HepG2 (cell line): ENCODE results near the gene GNPNAT1. TPM values are rescaled to one million over a fixed set of nuclear protein-coding genes. Genes with fewer than 3 reads are reported as not detected.

Source experiments
- EHMT2 ChIP-seq: fragments of 200-600 bp; sonication (generic); IDR thresholded peaks from 2 replicates; pipeline ENCODE4 v1.7.0; 2017; ENCODE audit warnings: antibody characterized with exemption, low read depth, low read length, borderline replicate concordance
- GATA4 ChIP-seq: sonication (generic); IDR thresholded peaks from 2 replicates; pipeline ENCODE4 v1.6.1; 2016; ENCODE audit warnings: antibody characterized with exemption, low read depth, borderline replicate concordance
- KLF15 ChIP-seq: sonication (generic); formaldehyde crosslinking; IDR thresholded peaks from 2 replicates; pipeline ENCODE4 v1.8.1; 2023; ENCODE audit warnings: borderline replicate concordance, mild to moderate bottlenecking, inconsistent platforms, missing genetic modification reagents, mixed read lengths
- MAF1 ChIP-seq: sonication (generic); formaldehyde crosslinking; IDR thresholded peaks from 2 replicates; pipeline ENCODE4 v1.5.0; 2020; ENCODE audit warnings: missing genetic modification reagents, borderline replicate concordance
- POLR2A ChIP-seq, 2 experiments: IDR thresholded peaks; 2 replicates each; pipeline ENCODE4 v1.6.1; 2011; ENCODE audit warnings: low read depth in 2 of 2, low read length in 2 of 2, mild to moderate bottlenecking in 1 of 2, moderate library complexity in 1 of 2; ENCODE audit not compliant: insufficient read depth in 1 of 2
- ZNF879 ChIP-seq: sonication (generic); formaldehyde crosslinking; IDR thresholded peaks from 2 replicates; pipeline ENCODE4 v1.8.1; 2023; ENCODE audit warnings: missing genetic modification reagents
- polyA plus RNA-seq, 8 experiments: library from polyadenylated mRNA; depleted of rRNA in 3 of 8; stranded (reverse) in 7 of 8; unstranded in 1 of 8; fragments of >200 nt; fragmentation: Illumina TruSeq in 4 of 8; extraction: Trizol in 4 of 8; gene quantifications; 2 replicates each; pipeline versions ENCODE4 v1.2.1 to v1.2.3, GENCODE V29; 2011 to 2016; ENCODE audit warnings: low read depth in 4 of 8, missing spikeins in 1 of 8, mixed read lengths in 1 of 8; ENCODE audit not compliant: insufficient read depth in 1 of 8
- total RNA-seq, 5 experiments: library from RNA; depleted of rRNA; stranded (reverse); fragments of >200 nt; fragmentation: Illumina TruSeq; extraction: Trizol; gene quantifications; 2 replicates each; pipeline ENCODE4 v1.2.3, GENCODE V29; 2016; ENCODE audit warnings: low read depth in 1 of 5
- TF ChIP-seq, protein P1 (sequence below): sonication (generic); formaldehyde crosslinking; IDR thresholded peaks from 2 replicates; pipeline ENCODE4 v1.5.1; 2020; ENCODE audit warnings: mild to moderate bottlenecking, missing genetic modification reagents, borderline replicate concordance
- TF ChIP-seq, protein P2 (sequence below): sonication (generic); formaldehyde crosslinking; IDR thresholded peaks from 2 replicates; pipeline ENCODE4 v1.4.0; 2020; ENCODE audit warnings: mild to moderate bottlenecking, missing genetic modification reagents
- TF ChIP-seq, protein P3 (sequence below): sonication (generic); formaldehyde crosslinking; IDR thresholded peaks from 2 replicates; pipeline ENCODE4 v1.5.0; 2020; ENCODE audit warnings: mild to moderate bottlenecking, missing genetic modification reagents, borderline replicate concordance
- TF ChIP-seq, protein P4 (sequence below): sonication (generic); formaldehyde crosslinking; IDR thresholded peaks from 2 replicates; pipeline ENCODE4 v1.4.0; 2020; ENCODE audit warnings: missing genetic modification reagents

The GNPNAT1 gene
- total and polyA plus RNA-seq, 2 of the 13 experiments (the other 11 are each of a cell fraction or from before 2014, with no cell fraction given), result 38.3 to 54.9 TPM

DNA sequence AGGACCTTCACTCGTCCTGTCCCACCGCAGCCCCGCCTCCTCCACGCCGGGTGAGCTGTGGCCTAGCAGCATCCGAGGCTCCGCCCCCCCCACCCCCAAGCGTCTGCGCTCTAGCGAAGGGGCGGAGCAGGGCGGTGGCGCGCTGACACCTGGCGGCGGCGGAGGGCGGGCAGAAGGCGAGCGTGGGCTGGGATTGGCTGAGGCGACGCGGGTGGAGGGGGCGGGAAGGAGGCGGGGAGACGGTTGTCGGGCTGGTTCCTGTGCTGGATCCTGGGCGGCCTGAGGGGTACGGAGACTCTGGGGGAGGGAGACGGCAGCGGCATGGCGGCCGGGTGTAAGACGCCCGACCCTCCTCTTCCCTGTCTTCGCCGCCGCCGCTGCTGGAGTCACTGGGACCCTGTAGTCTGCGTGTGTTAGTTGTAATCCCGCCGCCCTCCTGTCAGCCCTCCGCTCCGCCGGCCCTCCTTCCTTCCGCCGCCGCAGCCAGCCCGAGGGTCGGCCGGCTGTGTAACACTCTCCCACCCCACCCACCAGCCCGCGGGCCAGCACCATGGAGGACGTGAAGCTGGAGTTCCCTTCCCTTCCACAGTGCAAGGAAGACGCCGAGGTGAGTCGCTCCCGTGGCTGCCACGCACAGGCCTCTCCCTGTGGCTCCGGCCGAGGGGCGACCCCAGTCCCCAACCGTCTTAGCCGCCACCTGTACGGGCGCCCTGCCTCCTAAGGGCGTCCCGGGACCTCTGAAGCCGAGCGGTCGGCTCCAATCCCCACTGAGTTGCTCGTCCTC lies 61.3 kb downstream of the GNPNAT1 start, which contains the start of gene STYX (continued):
- TF ChIP-seq, protein P1, sequence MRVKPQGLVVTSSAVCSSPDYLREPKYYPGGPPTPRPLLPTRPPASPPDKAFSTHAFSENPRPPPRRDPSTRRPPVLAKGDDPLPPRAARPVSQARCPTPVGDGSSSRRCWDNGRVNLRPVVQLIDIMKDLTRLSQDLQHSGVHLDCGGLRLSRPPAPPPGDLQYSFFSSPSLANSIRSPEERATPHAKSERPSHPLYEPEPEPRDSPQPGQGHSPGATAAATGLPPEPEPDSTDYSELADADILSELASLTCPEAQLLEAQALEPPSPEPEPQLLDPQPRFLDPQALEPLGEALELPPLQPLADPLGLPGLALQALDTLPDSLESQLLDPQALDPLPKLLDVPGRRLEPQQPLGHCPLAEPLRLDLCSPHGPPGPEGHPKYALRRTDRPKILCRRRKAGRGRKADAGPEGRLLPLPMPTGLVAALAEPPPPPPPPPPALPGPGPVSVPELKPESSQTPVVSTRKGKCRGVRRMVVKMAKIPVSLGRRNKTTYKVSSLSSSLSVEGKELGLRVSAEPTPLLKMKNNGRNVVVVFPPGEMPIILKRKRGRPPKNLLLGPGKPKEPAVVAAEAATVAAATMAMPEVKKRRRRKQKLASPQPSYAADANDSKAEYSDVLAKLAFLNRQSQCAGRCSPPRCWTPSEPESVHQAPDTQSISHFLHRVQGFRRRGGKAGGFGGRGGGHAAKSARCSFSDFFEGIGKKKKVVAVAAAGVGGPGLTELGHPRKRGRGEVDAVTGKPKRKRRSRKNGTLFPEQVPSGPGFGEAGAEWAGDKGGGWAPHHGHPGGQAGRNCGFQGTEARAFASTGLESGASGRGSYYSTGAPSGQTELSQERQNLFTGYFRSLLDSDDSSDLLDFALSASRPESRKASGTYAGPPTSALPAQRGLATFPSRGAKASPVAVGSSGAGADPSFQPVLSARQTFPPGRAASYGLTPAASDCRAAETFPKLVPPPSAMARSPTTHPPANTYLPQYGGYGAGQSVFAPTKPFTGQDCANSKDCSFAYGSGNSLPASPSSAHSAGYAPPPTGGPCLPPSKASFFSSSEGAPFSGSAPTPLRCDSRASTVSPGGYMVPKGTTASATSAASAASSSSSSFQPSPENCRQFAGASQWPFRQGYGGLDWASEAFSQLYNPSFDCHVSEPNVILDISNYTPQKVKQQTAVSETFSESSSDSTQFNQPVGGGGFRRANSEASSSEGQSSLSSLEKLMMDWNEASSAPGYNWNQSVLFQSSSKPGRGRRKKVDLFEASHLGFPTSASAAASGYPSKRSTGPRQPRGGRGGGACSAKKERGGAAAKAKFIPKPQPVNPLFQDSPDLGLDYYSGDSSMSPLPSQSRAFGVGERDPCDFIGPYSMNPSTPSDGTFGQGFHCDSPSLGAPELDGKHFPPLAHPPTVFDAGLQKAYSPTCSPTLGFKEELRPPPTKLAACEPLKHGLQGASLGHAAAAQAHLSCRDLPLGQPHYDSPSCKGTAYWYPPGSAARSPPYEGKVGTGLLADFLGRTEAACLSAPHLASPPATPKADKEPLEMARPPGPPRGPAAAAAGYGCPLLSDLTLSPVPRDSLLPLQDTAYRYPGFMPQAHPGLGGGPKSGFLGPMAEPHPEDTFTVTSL (CRISPR knock-in tag), result no peak
- 0 out of 2 replicates have a peak, but pooled peaks have one; percentile 31 for TF ChIP-seq MAF1 (CRISPR knock-in tag)
- TF ChIP-seq POLR2A (IDR thresholded peaks at IDR 0.05; ENCODE audit: insufficient read depth in 1 of 2, low read depth in 2 of 2, low read length in 2 of 2), result peak; percentile 89 to 98
- TF ChIP-seq, protein P2, sequence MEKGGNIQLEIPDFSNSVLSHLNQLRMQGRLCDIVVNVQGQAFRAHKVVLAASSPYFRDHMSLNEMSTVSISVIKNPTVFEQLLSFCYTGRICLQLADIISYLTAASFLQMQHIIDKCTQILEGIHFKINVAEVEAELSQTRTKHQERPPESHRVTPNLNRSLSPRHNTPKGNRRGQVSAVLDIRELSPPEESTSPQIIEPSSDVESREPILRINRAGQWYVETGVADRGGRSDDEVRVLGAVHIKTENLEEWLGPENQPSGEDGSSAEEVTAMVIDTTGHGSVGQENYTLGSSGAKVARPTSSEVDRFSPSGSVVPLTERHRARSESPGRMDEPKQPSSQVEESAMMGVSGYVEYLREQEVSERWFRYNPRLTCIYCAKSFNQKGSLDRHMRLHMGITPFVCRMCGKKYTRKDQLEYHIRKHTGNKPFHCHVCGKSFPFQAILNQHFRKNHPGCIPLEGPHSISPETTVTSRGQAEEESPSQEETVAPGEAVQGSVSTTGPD (CRISPR knock-in tag), result no peak
- TF ChIP-seq, protein P3, sequence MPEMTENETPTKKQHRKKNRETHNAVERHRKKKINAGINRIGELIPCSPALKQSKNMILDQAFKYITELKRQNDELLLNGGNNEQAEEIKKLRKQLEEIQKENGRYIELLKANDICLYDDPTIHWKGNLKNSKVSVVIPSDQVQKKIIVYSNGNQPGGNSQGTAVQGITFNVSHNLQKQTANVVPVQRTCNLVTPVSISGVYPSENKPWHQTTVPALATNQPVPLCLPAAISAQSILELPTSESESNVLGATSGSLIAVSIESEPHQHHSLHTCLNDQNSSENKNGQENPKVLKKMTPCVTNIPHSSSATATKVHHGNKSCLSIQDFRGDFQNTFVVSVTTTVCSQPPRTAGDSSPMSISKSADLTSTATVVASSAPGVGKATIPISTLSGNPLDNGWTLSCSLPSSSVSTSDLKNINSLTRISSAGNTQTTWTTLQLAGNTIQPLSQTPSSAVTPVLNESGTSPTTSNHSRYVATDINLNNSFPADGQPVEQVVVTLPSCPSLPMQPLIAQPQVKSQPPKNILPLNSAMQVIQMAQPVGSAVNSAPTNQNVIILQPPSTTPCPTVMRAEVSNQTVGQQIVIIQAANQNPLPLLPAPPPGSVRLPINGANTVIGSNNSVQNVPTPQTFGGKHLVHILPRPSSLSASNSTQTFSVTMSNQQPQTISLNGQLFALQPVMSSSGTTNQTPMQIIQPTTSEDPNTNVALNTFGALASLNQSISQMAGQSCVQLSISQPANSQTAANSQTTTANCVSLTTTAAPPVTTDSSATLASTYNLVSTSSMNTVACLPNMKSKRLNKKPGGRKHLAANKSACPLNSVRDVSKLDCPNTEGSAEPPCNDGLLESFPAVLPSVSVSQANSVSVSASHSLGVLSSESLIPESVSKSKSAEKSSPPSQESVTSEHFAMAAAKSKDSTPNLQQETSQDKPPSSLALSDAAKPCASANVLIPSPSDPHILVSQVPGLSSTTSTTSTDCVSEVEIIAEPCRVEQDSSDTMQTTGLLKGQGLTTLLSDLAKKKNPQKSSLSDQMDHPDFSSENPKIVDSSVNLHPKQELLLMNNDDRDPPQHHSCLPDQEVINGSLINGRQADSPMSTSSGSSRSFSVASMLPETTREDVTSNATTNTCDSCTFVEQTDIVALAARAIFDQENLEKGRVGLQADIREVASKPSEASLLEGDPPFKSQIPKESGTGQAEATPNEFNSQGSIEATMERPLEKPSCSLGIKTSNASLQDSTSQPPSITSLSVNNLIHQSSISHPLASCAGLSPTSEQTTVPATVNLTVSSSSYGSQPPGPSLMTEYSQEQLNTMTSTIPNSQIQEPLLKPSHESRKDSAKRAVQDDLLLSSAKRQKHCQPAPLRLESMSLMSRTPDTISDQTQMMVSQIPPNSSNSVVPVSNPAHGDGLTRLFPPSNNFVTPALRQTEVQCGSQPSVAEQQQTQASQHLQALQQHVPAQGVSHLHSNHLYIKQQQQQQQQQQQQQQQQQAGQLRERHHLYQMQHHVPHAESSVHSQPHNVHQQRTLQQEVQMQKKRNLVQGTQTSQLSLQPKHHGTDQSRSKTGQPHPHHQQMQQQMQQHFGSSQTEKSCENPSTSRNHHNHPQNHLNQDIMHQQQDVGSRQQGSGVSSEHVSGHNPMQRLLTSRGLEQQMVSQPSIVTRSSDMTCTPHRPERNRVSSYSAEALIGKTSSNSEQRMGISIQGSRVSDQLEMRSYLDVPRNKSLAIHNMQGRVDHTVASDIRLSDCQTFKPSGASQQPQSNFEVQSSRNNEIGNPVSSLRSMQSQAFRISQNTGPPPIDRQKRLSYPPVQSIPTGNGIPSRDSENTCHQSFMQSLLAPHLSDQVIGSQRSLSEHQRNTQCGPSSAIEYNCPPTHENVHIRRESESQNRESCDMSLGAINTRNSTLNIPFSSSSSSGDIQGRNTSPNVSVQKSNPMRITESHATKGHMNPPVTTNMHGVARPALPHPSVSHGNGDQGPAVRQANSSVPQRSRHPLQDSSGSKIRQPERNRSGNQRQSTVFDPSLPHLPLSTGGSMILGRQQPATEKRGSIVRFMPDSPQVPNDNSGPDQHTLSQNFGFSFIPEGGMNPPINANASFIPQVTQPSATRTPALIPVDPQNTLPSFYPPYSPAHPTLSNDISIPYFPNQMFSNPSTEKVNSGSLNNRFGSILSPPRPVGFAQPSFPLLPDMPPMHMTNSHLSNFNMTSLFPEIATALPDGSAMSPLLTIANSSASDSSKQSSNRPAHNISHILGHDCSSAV (CRISPR knock-in tag), result no peak
- no peak for TF ChIP-seq EHMT2
- TF ChIP-seq KLF15 (CRISPR knock-in tag), result no peak
- no peak for TF ChIP-seq ZNF879 (CRISPR knock-in tag)
- TF ChIP-seq GATA4, result 0 out of 2 replicates have a peak, but pooled peaks have one; percentile 27
- TF ChIP-seq, protein P4, sequence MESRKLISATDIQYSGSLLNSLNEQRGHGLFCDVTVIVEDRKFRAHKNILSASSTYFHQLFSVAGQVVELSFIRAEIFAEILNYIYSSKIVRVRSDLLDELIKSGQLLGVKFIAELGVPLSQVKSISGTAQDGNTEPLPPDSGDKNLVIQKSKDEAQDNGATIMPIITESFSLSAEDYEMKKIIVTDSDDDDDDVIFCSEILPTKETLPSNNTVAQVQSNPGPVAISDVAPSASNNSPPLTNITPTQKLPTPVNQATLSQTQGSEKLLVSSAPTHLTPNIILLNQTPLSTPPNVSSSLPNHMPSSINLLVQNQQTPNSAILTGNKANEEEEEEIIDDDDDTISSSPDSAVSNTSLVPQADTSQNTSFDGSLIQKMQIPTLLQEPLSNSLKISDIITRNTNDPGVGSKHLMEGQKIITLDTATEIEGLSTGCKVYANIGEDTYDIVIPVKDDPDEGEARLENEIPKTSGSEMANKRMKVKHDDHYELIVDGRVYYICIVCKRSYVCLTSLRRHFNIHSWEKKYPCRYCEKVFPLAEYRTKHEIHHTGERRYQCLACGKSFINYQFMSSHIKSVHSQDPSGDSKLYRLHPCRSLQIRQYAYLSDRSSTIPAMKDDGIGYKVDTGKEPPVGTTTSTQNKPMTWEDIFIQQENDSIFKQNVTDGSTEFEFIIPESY (CRISPR knock-in tag), result 0 out of 2 replicates have a peak, but pooled peaks have one; percentile 6
